Bone marrow (tissue), 2 donors: ENCODE data around the gene PNMA6E.

Experiments used
- DNase-seq, 2 donors: peaks; one replicate each; lab custom pipeline; 2025; lab: John Stamatoyannopoulos, UW

The PNMA6E gene

GRCh38 chrX:153435845-153436244, 34.7 kb upstream of the PNMA6E start:
- DNase-seq, result no peak

- DNase-seq, result no peak
Measured at GRCh38 chrX:153434801-153435200, 33.7 kb upstream of the PNMA6E start.

- no peak for DNase-seq
Measured at GRCh38 chrX:153433781-153434285, 32.7 kb upstream of the PNMA6E start.

- DNase-seq, result no peak
Measured at GRCh38 chrX:153433161-153433680, 32.1 kb upstream of the PNMA6E start.

GRCh38 chrX:153430796-153431195, 29.6 kb upstream of the PNMA6E start:
- DNase-seq, result no peak

- no peak for DNase-seq
Measured at GRCh38 chrX:153426204-153426603, 25.1 kb upstream of the PNMA6E start.

GRCh38 chrX:153423652-153424051, 22.5 kb upstream of the PNMA6E start:
- DNase-seq, result no peak

- no peak for DNase-seq
Measured at GRCh38 chrX:153421856-153422255, 20.7 kb upstream of the PNMA6E start.

GRCh38 chrX:153420851-153421599, 19.9 kb upstream of the PNMA6E start:
- DNase-seq, result no peak

GRCh38 chrX:153417637-153418036, 16.5 kb upstream of the PNMA6E start:
- DNase-seq, result no peak

GRCh38 chrX:153416781-153417450, 15.8 kb upstream of the PNMA6E start:
- DNase-seq, result no peak

GRCh38 chrX:153414856-153415510, 13.8 kb upstream of the PNMA6E start:
- no peak for DNase-seq

GRCh38 chrX:153413731-153414130, 12.6 kb upstream of the PNMA6E start:
- no peak for DNase-seq

- DNase-seq, result no peak
Measured at GRCh38 chrX:153412746-153413720, 11.9 kb upstream of the PNMA6E start.

GRCh38 chrX:153411988-153412574, 10.9 kb upstream of the PNMA6E start:
- no peak for DNase-seq

GRCh38 chrX:153411255-153411987, 10.3 kb upstream of the PNMA6E start, which contains the start of gene ZFP92:
ZFP92 (plus strand) TSS chrX:153411472; CDS start chrX:153418323, 6,851 bp downstream.
- DNase-seq, result no peak

GRCh38 chrX:153410888-153411254, 9.7 kb upstream of the PNMA6E start:
- no peak for DNase-seq

- no peak for DNase-seq
Measured at GRCh38 chrX:153410373-153410772, 9.2 kb upstream of the PNMA6E start.

GRCh38 chrX:153409414-153410101, 8.4 kb upstream of the PNMA6E start:
- no peak for DNase-seq
